ENCODE measurements around the gene CYP4X1. TPM values are rescaled to one million over a fixed set of nuclear protein-coding genes. Genes with fewer than 3 reads are reported as not detected.
"Not testable (repeated sequence)": the region's sequence is repeated elsewhere in the genome, so short reads cannot be mapped to it uniquely, and the experiment has no call there.

Gene CYP4X1
- 10 to 100 TPM in 5 of 6 donors, 1 to 10 TPM in 1; 8.9 to 61.3 (median 21.4) TPM for total RNA-seq

DNA sequence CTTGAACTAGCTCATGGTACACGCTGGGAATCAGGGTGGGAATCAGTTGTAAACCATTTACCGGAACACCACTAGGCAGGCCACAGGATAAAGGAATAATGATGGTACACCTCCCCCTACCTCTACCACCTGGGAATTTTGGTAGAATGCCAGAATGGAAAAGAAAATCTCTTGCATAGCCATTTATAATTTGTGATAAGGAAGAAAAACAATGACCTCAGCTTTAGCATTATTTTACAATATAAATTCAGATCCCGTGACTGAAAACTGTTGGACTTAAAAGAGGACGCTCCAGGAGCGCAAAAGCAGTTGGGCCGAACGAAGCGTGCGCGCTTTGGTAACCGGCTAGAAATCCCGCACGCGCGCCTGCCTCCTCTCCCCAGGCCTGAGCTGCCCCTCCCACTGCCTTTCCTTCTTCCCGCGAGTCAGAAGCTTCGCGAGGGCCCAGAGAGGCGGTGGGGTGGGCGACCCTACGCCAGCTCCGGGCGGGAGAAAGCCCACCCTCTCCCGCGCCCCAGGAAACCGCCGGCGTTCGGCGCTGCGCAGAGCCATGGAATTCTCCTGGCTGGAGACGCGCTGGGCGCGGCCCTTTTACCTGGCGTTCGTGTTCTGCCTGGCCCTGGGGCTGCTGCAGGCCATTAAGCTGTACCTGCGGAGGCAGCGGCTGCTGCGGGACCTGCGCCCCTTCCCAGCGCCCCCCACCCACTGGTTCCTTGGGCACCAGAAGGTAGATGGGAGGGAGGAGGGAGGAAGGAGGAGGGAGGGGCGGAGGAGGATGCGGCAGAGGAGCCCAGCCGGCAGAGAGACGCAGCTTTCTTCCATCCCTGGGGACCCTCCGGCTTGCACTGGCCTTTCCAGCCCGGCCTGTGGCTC, at the start of gene CYP4X1:
CYP4X1 (plus strand) TSS at position 402 of the 873 bp plus-strand sequence; CDS start at position 551, 149 bp downstream.
- peak within 1 kb of the TSS in 3 of 4 donors; percentile 42 to 74 (median 53) for H3K27ac ChIP-seq
- 4 to 9% methylated on average over 25 to 44 of the region's 49 CpGs for WGBS, 2 donors
- TF ChIP-seq POLR2A (IDR thresholded peaks at IDR 0.05) (peak in 1 of 4 donors; percentile 15), POLR2AphosphoS5 (IDR thresholded peaks at IDR 0.05) (no peak)
- H3K4me3 ChIP-seq, result peak within 1 kb of the TSS in 3 of 4 donors; percentile 41 to 54 (median 49)
- no peaks in the 10 kb centered on the region for H3K9me3 ChIP-seq
- peaks cover 6 to 13% (median 9%) of the 10 kb centered on the region in 4 donors for H3K4me1 ChIP-seq
- H3K27me3 ChIP-seq, result no peaks in the 10 kb centered on the region
- ATAC-seq (ENCODE audit: low FRiP score in 2 of 2) (peak; percentile 39 to 50), DNase-seq (peak in 1 of 2 donors; percentile 85)
- H3K36me3 ChIP-seq, result no peaks in the 10 kb centered on the region

- H3K4me3 ChIP-seq, result no peak overlapping the region
- no peak overlapping the region for H3K27ac ChIP-seq
- TF ChIP-seq CTCF (IDR thresholded peaks at IDR 0.05) (no peak), POLR2AphosphoS5 (IDR thresholded peaks at IDR 0.05) (no peak), EP300 (IDR thresholded peaks at IDR 0.05) (no peak), POLR2A (IDR thresholded peaks at IDR 0.05) (no peak)
- 42 to 60% methylated on average over 5 to 7 of the region's 7 CpGs for WGBS, 2 donors
- no peaks in the 10 kb centered on the region for H3K36me3 ChIP-seq
- H3K4me1 ChIP-seq, result no peaks in the 10 kb centered on the region
- H3K9me3 ChIP-seq, result no peaks in the 10 kb centered on the region
- DNase-seq (peak in 1 of 2 donors; percentile 25), ATAC-seq (ENCODE audit: low FRiP score in 2 of 2) (peak in 1 of 2 donors; percentile 34)
- H3K27me3 ChIP-seq, result no peaks in the 10 kb centered on the region
Measured at GRCh38 chr1:46983166-46983829, 40.2 kb upstream of the CYP4X1 start.

DNA sequence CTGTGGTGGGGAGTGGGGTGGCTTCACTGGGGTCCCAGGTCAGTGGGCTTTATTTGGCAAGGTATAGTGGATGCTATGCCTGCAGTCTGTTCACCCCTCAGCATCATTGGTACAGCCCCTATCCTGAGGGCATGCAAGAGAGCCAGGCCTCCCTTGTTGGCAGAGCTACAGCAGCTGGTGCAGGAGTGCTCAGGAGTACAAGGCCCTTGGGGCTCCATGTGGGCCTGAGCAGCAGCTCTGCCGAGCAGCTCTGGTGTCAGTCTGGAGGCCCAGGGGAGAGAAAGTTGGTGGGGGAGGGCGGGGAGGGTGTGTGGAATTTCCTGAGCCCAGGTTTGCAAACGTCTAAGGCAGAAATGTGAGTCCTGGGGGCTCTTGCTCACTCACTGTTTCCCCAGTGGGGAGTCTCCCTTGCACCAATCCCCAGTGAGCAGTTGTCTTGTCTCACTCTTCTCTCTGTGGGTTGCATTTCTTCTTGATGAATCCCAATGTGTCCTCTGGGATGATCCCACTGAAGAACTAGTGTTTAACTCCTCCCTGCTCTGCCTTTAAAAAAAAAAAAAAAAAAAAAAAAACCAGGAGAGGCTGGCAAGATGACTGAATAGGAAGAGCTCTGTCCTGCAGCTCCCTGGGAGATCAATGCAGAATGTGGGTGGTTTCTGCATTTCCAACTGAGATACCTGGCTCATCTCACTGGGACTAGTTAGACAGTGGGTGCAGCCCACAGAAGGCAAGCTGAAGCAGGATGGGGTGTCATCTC, 39.5 kb upstream of the CYP4X1 start:
- Histone ChIP-seq H3K36me3 (no peaks in the 10 kb centered on the region), H3K27me3 (no peaks in the 10 kb centered on the region), H3K27ac (no peak overlapping the region), H3K4me1 (no peaks in the 10 kb centered on the region), H3K4me3 (no peak overlapping the region), H3K9me3 (no peaks in the 10 kb centered on the region)
- no peak for TF ChIP-seq CTCF (IDR thresholded peaks at IDR 0.05)
- TF ChIP-seq POLR2A (IDR thresholded peaks at IDR 0.05), result no peak
- TF ChIP-seq EP300 (IDR thresholded peaks at IDR 0.05), result no peak
- no peak for TF ChIP-seq POLR2AphosphoS5 (IDR thresholded peaks at IDR 0.05)
- 14 to 52% methylated on average over 1 to 3 of the region's 3 CpGs for WGBS, 2 donors
- no peak for ATAC-seq (ENCODE audit: low FRiP score in 2 of 2)
- peak in 1 of 2 donors; percentile 1 for DNase-seq

- H3K36me3 ChIP-seq; H3K9me3 ChIP-seq; H3K27me3 ChIP-seq; DNase-seq; H3K27ac ChIP-seq; H3K4me3 ChIP-seq; ATAC-seq (ENCODE audit: low FRiP score in 2 of 2); H3K4me1 ChIP-seq: not testable (repeated sequence)
- 76 to 79% methylated on average over 2 of the region's 2 CpGs for WGBS, 2 donors
Measured at GRCh38 chr1:46990541-46990940, 32.9 kb upstream of the CYP4X1 start.

- Histone ChIP-seq H3K4me1 (no peaks in the 10 kb centered on the region), H3K27me3 (no peaks in the 10 kb centered on the region), H3K27ac (no peak overlapping the region), H3K4me3 (no peak overlapping the region), H3K9me3 (no peaks in the 10 kb centered on the region), H3K36me3 (no peaks in the 10 kb centered on the region)
- 50 to 53% methylated on average over 12 to 13 of the region's 13 CpGs for WGBS, 2 donors
- DNase-seq (no peak), ATAC-seq (ENCODE audit: low FRiP score in 2 of 2) (peak in 1 of 2 donors; percentile 21)
- TF ChIP-seq CTCF (IDR thresholded peaks at IDR 0.05) (peak in 3 of 6 experiments; percentile 27 to 39 (median 37)), POLR2AphosphoS5 (IDR thresholded peaks at IDR 0.05) (no peak)
Measured at GRCh38 chr1:46991083-46991923, 32.2 kb upstream of the CYP4X1 start.
